CD4-positive, alpha-beta T cell (primary cell): ENCODE measurements around the gene GAS7. TPM values are rescaled to one million over a fixed set of nuclear protein-coding genes. Genes with fewer than 3 reads are reported as not detected.

Experiments used
- ATAC-seq: fragments of 200-7000 bp; cut with Tn5 transposase; one replicate; pipeline ENCODE4 v1.10.0; 2022; ENCODE audit warnings: mild to moderate bottlenecking; ENCODE audit not compliant: poor library complexity
- CTCF ChIA-PET: fragments of 350-600 bp; sonication (Branson Sonifier 250); formaldehyde crosslinking; loops from one replicate; lab custom pipeline; 2021; ENCODE audit warnings: antibody characterized with exemption, inconsistent platforms; lab: Charles Lee
- POLR2A ChIA-PET: fragments of 350-600 bp; sonication (Branson Sonifier 250); formaldehyde crosslinking; loops from one replicate; lab custom pipeline; 2021; ENCODE audit warnings: antibody characterized with exemption, inconsistent platforms; lab: Charles Lee
- DNase-seq, 14 experiments: peaks; one replicate each; pipeline ENCODE4 v3.0.0-alpha.2; 2013 to 2020; ENCODE audit warnings: mixed read lengths in 2 of 14
- H3K27ac ChIP-seq, 2 donors: one replicate each; pipeline versions ENCODE4 v1.5.1 to v1.7.0; 2013; ENCODE audit warnings: low read length in 2 of 2, low read depth in 1 of 2, mild to moderate bottlenecking in 1 of 2
- H3K27me3 ChIP-seq, 2 experiments: 1 replicate in 1 of 2; 2 replicates in 1 of 2; pipeline versions ENCODE4 v1.6.1 to v1.7.0; 2013; ENCODE audit warnings: low read length in 2 of 2, control low read depth in 1 of 2, mild to moderate bottlenecking in 1 of 2, moderate library complexity in 1 of 2; ENCODE audit not compliant: insufficient read depth in 2 of 2, control insufficient read depth in 1 of 2
- H3K36me3 ChIP-seq: one replicate; pipeline ENCODE4 v1.6.1; 2013; ENCODE audit warnings: low read length, control low read depth; ENCODE audit not compliant: insufficient read depth
- H3K4me1 ChIP-seq: one replicate; pipeline ENCODE4 v1.6.1; 2013; ENCODE audit warnings: low read length, control low read depth; ENCODE audit not compliant: insufficient read depth
- H3K4me3 ChIP-seq: one replicate; pipeline ENCODE4 v1.5.1; 2013; ENCODE audit warnings: mild to moderate bottlenecking, low read length, moderate library complexity
- H3K9me3 ChIP-seq, 2 experiments: 1 replicate in 1 of 2; 2 replicates in 1 of 2; pipeline versions ENCODE4 v1.6.1 to v1.7.0; 2013; ENCODE audit warnings: low read length in 2 of 2, mild to moderate bottlenecking in 2 of 2, control low read depth in 1 of 2, moderate library complexity in 1 of 2; ENCODE audit not compliant: control insufficient read depth in 1 of 2, insufficient read depth in 1 of 2
- H3K27ac Mint-ChIP-seq: one replicate; pipeline ENCODE4 v1.8.0; 2020; ENCODE audit warnings: mixed read lengths
- H3K27me3 Mint-ChIP-seq: one replicate; pipeline ENCODE4 v1.8.0; 2021; ENCODE audit warnings: mixed read lengths
- H3K36me3 Mint-ChIP-seq: one replicate; pipeline ENCODE4 v1.8.0; 2021; ENCODE audit warnings: low read depth, mixed read lengths
- H3K4me1 Mint-ChIP-seq: one replicate; pipeline ENCODE4 v1.8.0; 2021; ENCODE audit warnings: low read depth, mixed read lengths
- H3K4me3 Mint-ChIP-seq: one replicate; pipeline ENCODE4 v1.8.0; 2020; ENCODE audit warnings: mild to moderate bottlenecking, mixed read lengths
- H3K9me3 Mint-ChIP-seq: one replicate; pipeline ENCODE4 v1.8.0; 2020; ENCODE audit warnings: mixed read lengths
- intact Hi-C, 2 experiments: fragments of 100-400 bp; cut with DNase I in 1 of 2; cut with micrococcal nuclease in 1 of 2; formaldehyde crosslinking; loops; one replicate each; pipeline versions ENCODE4 v1.15.1 to v1.9.0; 2023 to 2025; cut with DNase I, micrococcal nuclease
- total RNA-seq, 174 experiments: library from RNA in 2 of 174; stranded (reverse) in 2 of 174; gene quantifications; one replicate each; pipeline ENCODE4 v1.2.3 and lab custom pipeline; 2021 to 2026
- TF ChIP-seq, protein P1 (sequence below): fragments of 200-600 bp; IDR thresholded peaks from one replicate; pipeline ENCODE4 v1.8.0; 2022; ENCODE audit warnings: antibody characterized with exemption, mild to moderate bottlenecking

The GAS7 gene
- total RNA-seq, 2 experiments from 2014 or later: 1.8 to 3.4 TPM

DNA sequence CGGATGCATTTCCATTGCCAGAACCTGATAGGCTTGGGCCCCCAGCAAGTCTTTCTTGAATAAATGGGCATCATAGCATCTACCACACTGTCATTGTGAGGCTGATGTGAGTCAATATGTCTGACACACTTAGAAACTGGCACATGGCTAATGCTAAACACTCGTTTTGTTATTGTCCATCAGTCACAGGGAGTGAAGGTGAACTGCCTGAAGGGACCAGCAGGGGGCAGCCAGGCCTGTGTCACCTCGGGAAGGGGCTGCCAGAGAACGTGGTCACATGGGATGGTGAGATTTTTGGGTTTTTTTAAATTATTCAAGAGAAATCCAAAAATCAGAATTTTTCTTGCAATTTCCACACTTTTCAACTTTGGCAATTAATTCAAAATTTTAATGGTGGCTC lies 292.5 kb downstream of the GAS7 start:
- Histone ChIP-seq H3K4me1 (no peaks in the 10 kb centered on the region), H3K36me3 (no peaks in the 10 kb centered on the region), H3K9me3 (peaks cover 0 to 6% of the 10 kb centered on the region in 2 experiments), H3K27ac (no peak overlapping the region), H3K4me3 (no peak overlapping the region), H3K27me3 (no peaks in the 10 kb centered on the region)
- TF ChIP-seq, protein P1, sequence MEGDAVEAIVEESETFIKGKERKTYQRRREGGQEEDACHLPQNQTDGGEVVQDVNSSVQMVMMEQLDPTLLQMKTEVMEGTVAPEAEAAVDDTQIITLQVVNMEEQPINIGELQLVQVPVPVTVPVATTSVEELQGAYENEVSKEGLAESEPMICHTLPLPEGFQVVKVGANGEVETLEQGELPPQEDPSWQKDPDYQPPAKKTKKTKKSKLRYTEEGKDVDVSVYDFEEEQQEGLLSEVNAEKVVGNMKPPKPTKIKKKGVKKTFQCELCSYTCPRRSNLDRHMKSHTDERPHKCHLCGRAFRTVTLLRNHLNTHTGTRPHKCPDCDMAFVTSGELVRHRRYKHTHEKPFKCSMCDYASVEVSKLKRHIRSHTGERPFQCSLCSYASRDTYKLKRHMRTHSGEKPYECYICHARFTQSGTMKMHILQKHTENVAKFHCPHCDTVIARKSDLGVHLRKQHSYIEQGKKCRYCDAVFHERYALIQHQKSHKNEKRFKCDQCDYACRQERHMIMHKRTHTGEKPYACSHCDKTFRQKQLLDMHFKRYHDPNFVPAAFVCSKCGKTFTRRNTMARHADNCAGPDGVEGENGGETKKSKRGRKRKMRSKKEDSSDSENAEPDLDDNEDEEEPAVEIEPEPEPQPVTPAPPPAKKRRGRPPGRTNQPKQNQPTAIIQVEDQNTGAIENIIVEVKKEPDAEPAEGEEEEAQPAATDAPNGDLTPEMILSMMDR: no peak
- ATAC-seq (no peak), DNase-seq (peak in 3 of 14 experiments; percentile 2 to 28 (median 25))
- Mint-ChIP-seq H3K27me3 (peaks cover 16% of the 10 kb centered on the region), H3K4me1 (no peaks in the 10 kb centered on the region), H3K9me3 (no peaks in the 10 kb centered on the region), H3K27ac (no peak overlapping the region), H3K36me3 (no peaks in the 10 kb centered on the region), H3K4me3 (no peak overlapping the region)
- intact Hi-C loops: no loop called here
- ChIA-PET POLR2A (no interaction called here), CTCF (no interaction called here)

DNA sequence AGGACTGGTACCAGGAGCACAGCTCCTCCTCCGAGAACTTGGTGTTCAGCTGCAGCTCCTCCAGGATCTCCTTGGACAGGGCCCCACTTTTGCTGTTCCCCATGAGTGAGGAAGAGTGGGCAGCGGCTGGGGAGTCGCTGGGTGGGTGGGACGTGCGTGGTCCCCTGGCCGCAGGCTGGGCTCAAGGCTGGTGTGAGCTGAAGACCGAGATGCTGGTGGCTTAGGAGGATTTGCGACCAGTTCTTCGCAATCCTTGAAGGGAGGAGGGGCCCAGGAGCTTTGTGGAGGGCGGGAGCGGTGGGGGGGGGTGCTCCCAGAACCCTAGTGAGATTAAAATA lies 293.4 kb downstream of the GAS7 start, which contains the start of gene RCVRN:
Gene RCVRN (minus strand): TSS at position 194 of the 338 bp plus-strand sequence. CDS start 91 bp downstream, at position 103.
- DNase-seq: no peak
- no peaks in the 10 kb centered on the region for H3K36me3 ChIP-seq
- TF ChIP-seq, protein P1: no peak
- no peaks in the 10 kb centered on the region for H3K9me3 Mint-ChIP-seq
- no peak within 1 kb of the TSS for H3K4me3 Mint-ChIP-seq
- intact Hi-C loops: no loop called here
- ChIA-PET POLR2A (no interaction called here), CTCF (no interaction called here)
- no peaks in the 10 kb centered on the region for H3K27me3 ChIP-seq
- no peak within 1 kb of the TSS for H3K4me3 ChIP-seq
- no peak within 1 kb of the TSS for H3K27ac ChIP-seq
- H3K27ac Mint-ChIP-seq: no peak within 1 kb of the TSS
- H3K27me3 Mint-ChIP-seq: peaks cover 21% of the 10 kb centered on the region
- peaks cover 0 to 6% of the 10 kb centered on the region in 2 experiments for H3K9me3 ChIP-seq
- no peaks in the 10 kb centered on the region for H3K36me3 Mint-ChIP-seq
- ATAC-seq: no peak
- H3K4me1 ChIP-seq: no peaks in the 10 kb centered on the region
- no peaks in the 10 kb centered on the region for H3K4me1 Mint-ChIP-seq

DNA sequence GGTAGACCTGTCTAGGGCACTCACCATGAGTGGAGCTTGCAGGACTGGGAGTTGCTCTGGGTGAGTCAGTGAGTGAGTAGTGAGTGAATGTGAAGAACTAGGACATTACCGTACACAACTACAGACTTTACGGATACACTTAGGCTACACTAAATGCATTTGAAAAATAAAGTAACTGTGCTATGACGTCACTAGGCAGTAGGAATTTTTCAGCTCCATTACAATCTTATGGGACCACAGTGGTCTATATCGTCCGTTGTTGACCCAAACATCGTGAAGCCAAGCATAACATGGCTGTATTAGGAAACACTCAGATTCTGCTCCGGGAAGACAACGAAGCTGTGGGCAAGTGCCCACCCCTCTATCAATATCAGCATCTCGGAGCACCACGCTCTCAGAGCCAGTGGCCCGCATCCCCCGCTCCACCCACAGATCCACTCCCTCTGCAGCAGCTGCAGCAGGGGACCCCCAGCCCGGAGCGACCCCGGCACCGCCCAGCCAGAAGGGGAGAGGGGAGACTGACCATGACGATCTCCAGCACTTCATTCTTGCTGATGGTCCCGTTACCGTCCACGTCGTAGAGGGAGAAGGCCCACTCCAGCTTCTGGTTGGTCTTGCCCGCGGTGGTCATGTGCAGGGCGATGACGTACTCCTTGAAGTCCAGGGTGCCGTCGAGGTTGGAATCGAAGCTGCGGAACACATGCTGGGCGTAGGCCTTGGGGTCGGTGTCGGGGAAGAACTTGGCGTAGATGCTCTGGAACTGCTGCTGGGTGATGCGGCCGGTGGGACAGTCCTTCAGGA lies 293.9 kb downstream of the GAS7 start:
- ATAC-seq (no peak), DNase-seq (no peak)
- ChIA-PET CTCF (no interaction called here), POLR2A (no interaction called here)
- no peaks in the 10 kb centered on the region for H3K9me3 Mint-ChIP-seq
- H3K4me3 Mint-ChIP-seq: no peak overlapping the region
- no peaks in the 10 kb centered on the region for H3K36me3 Mint-ChIP-seq
- H3K4me1 Mint-ChIP-seq: no peaks in the 10 kb centered on the region
- Histone ChIP-seq H3K9me3 (peaks cover 0 to 6% of the 10 kb centered on the region in 2 experiments), H3K4me3 (no peak overlapping the region), H3K27ac (no peak overlapping the region), H3K36me3 (no peaks in the 10 kb centered on the region), H3K27me3 (no peaks in the 10 kb centered on the region), H3K4me1 (no peaks in the 10 kb centered on the region)
- intact Hi-C loops: no loop called here
- TF ChIP-seq, protein P1: no peak
- peaks cover 20% of the 10 kb centered on the region for H3K27me3 Mint-ChIP-seq
- H3K27ac Mint-ChIP-seq: no peak overlapping the region
